GM19463 (cell line): ENCODE measurements around the gene KRAS.
A peak's percentile ranks its signal among the peaks of the same experiment; 100 is the strongest.

Experiments used
- ATAC-seq: cut with Tn5 transposase; IDR thresholded peaks from one replicate; pipeline ENCODE4 v1.9.1; 2021; ENCODE audit warnings: mild to moderate bottlenecking, moderate library complexity; ENCODE audit not compliant: unreplicated experiment

The KRAS gene

GRCh38 chr12:25197608-25198007, 53.1 kb downstream of the KRAS start:
- no peak for ATAC-seq

DNA sequence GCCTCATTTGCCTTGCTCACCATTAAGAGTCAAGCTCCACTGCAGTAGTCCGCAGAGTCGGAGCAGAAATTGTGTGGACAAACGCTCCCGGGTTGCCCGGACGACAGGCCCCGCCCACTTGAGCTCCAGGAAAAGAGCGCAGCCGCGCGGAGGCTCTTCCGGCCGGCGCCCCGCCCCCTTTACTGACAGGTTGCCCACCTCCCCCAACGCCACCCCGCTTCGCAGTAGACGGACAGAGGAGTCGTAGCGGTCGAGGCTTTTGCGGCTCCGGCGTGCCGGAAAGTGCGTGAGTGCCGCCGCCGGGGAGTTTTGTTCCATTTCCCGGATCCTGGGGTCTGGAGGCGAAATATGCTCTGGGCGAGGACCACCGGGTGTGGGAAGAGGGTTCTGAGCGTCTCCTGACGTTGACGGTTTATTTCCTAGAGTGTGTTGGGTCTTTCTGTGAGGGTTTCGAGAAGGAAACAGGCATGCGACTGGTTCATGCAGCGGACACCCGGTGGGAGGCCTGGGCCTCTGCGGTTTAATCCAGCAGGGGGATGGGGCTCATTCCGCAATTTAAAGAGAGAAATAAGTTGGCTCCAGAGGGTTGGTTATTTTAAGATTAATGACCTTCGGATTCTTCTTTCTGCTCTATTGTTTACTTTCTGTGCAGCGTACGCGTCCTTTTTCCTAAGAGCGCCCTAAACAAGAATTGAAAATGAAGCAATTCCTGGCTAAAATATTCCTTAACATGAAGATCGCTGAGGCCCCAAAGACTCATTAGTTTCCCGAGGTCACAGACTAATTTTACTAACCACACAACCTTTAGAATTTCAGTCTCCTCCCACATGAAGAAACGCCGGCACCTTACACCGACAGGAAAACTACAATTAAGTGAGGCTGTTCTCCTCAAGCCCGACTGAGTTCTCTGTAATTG, 55.4 kb downstream of the KRAS start, which contains the start of the genes DNAI7 and ETFRF1:
TSS of gene DNAI7 (minus strand) at position 105 of the 916 bp plus-strand sequence. CDS start at position 23, 82 bp downstream.
TSS of gene ETFRF1 (plus strand) at position 182 of the 916 bp plus-strand sequence. CDS start 8,720 bp downstream, outside the sequence.
- ATAC-seq, result peak; percentile 94

- ATAC-seq, result no peak
Measured at GRCh38 chr12:25194722-25195055, 56.0 kb downstream of the KRAS start.

DNA sequence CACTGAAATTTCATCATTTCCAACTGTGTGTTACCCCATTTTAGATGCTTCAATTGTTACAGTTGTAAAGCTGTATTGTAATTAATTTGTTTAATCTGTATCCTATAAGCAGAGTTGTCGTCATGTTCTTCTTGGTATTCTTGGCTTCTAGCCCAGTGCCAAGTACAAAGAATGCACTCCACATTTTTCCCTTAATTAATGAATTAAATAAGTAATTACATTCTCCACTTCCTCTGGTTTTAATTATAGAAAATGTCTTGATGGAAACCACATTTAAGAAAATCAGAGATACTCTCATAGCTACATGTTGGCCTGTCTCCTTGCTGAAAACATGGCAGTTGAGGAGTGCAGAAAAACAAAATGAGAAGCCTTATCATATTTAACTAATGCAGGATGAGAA, 56.5 kb downstream of the KRAS start:
- no peak for ATAC-seq

- ATAC-seq, result no peak
Measured at GRCh38 chr12:25190793-25191192, 59.9 kb downstream of the KRAS start.

GRCh38 chr12:25189656-25190055, 61.1 kb downstream of the KRAS start:
- ATAC-seq, result no peak

GRCh38 chr12:25187781-25188180, 62.9 kb downstream of the KRAS start:
- ATAC-seq, result no peak

DNA sequence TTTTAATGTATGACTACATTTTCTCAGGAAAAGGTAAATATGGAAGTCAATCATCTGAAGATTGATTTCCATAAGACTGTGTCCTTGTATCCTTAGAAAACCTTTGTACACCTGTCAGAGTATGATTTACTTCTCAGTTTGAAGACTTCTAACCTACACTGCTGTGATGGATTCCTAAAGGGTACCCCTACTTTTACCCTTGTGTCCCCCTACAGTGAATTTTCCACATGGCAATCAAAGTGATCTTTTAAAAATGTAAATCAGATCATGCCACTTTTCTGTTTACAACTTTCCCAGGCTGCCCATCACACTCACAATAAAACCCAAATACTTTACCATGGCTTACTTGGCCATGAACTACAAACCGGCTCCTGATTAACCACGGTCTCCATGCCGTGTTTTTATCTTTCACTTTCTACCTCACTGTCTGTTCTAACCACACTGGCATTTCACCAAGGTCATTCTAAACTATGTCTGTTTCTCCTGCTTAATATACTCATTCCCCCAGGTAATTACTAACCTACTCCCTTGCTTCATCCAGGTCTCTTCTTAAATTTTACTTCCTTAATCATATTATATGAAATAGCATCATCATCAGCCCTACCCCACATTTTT, 63.8 kb downstream of the KRAS start:
- peak; percentile 83 for ATAC-seq

DNA sequence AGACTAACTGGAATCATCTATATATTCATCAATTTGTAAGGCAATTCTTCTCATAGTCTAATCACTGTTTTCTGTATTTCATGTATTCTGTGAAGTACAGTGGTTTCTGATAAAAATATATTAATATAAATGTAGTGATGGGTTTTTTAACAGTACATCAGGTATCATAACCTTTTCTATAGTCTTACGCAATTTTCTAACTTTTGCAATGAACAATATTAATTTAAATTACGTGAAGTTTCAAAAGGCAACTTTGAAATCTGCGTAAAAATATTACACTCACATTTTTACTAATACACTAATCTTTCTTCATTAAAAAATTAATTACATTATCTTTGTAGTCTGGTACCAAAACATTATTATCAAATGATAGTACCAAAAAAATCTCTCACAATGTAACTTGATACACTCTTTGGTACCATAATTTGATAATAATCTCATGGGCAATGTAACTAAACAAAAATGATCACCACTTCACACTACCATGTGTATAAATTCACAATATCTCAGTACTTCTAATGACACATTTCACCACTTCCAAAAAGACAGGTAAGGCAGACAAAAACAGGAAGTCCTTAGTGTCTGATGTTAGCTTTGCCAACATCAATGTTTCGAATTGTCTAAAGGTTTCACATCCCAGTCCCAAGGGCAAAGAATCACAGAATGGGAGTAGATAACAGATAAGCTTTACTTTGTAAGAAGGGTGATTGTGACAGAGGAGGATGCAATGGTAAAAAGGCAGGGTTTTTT, 64.5 kb downstream of the KRAS start:
- peak; percentile 64 for ATAC-seq

GRCh38 chr12:25184132-25184531, 66.6 kb downstream of the KRAS start:
- ATAC-seq, result no peak

DNA sequence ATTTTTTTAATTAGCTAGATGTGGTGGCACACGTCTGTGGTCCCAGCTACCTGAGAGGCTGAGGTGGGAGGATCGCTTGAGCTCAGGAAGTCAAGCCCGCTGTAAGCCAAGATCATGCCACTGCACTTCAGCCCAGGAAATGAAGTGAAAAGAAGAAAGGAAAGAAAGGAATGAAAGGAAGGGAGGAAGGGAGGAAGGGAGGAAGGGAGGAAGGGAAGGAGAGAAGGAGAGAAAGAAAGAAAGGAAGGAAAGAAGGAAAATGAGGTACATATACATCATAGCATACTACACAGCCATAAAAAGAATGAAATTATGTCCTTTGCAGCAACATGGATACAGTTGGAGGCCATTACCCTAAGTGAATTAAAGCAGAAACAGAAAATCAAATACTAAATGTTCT, 68.0 kb downstream of the KRAS start:
- ATAC-seq, result no peak

GRCh38 chr12:25162866-25163265, 87.9 kb downstream of the KRAS start:
- no peak for ATAC-seq

GRCh38 chr12:25156061-25156460, 94.7 kb downstream of the KRAS start:
- ATAC-seq, result no peak

DNA sequence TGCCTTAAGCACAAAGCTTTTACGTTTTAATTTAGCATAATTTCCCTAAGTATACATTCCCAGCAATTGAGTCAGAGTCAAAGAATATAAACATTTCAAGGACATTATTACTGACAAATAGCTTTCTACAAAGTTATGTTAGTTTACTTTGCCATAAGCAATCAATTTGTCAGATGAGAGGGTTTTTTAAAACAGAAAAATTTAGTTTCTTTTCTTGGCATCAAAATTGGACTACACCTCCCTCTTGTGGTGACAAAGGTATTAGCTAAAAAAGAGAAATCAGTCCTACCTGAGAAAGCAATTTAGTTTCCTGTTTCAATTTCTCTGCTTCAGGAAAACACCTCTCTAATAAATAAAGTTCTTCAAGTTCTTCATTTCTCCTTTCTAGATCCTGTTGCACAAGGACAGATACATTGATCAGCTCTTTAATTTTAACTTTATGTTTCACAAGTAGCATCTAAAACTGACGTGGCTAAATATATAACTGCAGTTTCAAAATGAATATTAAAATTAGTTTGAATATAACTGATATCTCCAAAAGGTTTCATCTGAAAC, 95.6 kb downstream of the KRAS start:
- peak; percentile 46 for ATAC-seq
